ENCODE measurements around the gene VTI1A.
A peak's percentile ranks its signal among the peaks of the same experiment; 100 is the strongest.

Gene VTI1A

DNA sequence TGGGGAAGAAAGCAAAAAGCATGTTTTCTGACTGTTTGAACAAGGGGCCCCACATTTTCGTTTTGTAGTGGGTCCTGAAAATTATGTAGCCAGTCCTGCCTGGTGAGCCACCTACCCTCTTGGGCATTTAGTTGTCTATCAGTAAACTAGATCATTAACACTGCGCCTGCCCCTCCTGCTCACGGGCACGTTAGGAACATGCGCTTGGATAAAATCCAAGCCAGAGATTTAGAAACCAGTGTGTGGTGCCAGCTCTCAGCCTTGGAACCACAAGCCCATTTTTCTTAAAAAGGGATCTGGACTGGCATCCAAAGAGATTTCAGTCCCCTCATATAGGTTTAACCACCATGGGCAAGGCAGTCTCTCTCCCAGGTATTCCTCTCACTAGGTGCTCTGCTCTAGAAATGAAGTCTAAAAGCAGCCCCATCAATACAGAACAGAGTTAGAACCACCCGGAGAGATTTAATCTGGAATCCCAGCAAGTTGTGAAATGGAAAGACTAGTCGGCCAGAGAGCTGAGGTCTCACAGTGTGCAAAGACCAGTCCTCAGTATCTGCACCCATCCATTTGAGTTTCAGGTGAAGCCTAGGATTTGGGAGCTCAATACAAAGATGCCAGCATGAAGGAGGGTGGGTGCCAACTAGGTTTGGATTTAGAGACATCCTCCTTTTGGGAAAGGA lies 379.1 kb downstream of the VTI1A start:
- no peaks in the 10 kb centered on the region for H3K9me3 ChIP-seq (ENCODE audit: control insufficient read depth in 2 of 2, low read length in 2 of 2)
- no peak overlapping the region for H3K27ac ChIP-seq (ENCODE audit: low read depth in 2 of 2, low read length in 2 of 2)
- no peaks in the 10 kb centered on the region for H3K36me3 ChIP-seq (ENCODE audit: control insufficient read depth in 2 of 2, insufficient read depth in 2 of 2, low read length in 2 of 2)
- H3K9ac ChIP-seq (ENCODE audit: low read depth in 1 of 2, low read length in 2 of 2), result no peak overlapping the region
- no peaks in the 10 kb centered on the region for H3K4me1 ChIP-seq (ENCODE audit: control insufficient read depth in 2 of 2, insufficient read depth in 2 of 2, low read length in 2 of 2)
- no peaks in the 10 kb centered on the region for H3K27me3 ChIP-seq (ENCODE audit: control insufficient read depth in 2 of 2, insufficient read depth in 2 of 2, low read length in 2 of 2)
- no peak overlapping the region for H3K4me3 ChIP-seq (ENCODE audit: low read length in 2 of 2)

DNA sequence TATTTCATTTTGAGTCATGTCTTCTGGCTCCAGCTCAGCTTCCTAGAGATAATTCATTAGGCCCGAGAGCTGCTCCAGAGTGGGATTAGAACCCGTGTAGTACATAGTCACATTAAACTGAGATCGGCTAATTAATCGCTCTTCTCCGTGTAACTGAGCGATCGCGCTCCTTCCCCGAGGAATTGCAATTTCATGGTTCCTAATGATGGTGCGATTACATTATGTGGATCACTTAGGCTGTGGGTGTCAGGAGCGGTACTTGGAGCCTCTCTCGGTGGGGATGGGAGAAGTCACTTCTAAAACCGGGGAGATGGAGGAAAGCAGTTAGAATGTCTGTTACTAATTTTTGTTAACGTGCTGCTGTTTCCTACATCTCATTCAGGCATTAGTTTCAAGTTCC lies 380.1 kb downstream of the VTI1A start:
- no peak overlapping the region for H3K27ac ChIP-seq (ENCODE audit: low read depth in 2 of 2, low read length in 2 of 2)
- H3K4me3 ChIP-seq (ENCODE audit: low read length in 2 of 2), result no peak overlapping the region
- no peaks in the 10 kb centered on the region for H3K4me1 ChIP-seq (ENCODE audit: control insufficient read depth in 2 of 2, insufficient read depth in 2 of 2, low read length in 2 of 2)
- H3K9me3 ChIP-seq (ENCODE audit: control insufficient read depth in 2 of 2, low read length in 2 of 2), result no peaks in the 10 kb centered on the region
- H3K27me3 ChIP-seq (ENCODE audit: control insufficient read depth in 2 of 2, insufficient read depth in 2 of 2, low read length in 2 of 2), result no peaks in the 10 kb centered on the region
- H3K36me3 ChIP-seq (ENCODE audit: control insufficient read depth in 2 of 2, insufficient read depth in 2 of 2, low read length in 2 of 2), result no peaks in the 10 kb centered on the region
- H3K9ac ChIP-seq (ENCODE audit: low read depth in 1 of 2, low read length in 2 of 2), result no peak overlapping the region

DNA sequence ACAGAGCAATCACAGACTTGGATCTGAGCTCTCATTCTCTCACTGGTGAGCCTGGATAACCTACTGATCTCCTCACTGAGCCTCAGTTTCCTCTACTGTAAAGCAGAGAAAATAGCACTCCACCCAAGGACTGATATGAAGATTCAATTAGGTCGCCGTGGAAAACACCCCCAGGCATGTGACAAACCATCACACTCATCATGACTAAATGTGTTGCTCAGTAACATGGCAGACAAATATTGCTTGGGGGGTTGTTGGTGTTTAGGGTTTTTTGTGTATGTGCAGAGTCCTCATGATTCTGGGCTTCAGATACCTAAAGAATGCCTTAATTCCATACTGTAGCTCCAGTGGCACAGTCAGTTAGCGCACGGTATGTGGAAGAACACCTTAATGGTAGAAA lies 380.9 kb downstream of the VTI1A start:
- H3K9ac ChIP-seq (ENCODE audit: low read depth in 1 of 2, low read length in 2 of 2), result no peak overlapping the region
- no peak overlapping the region for H3K27ac ChIP-seq (ENCODE audit: low read depth in 2 of 2, low read length in 2 of 2)
- H3K36me3 ChIP-seq (ENCODE audit: control insufficient read depth in 2 of 2, insufficient read depth in 2 of 2, low read length in 2 of 2), result no peaks in the 10 kb centered on the region
- H3K9me3 ChIP-seq (ENCODE audit: control insufficient read depth in 2 of 2, low read length in 2 of 2), result no peaks in the 10 kb centered on the region
- H3K27me3 ChIP-seq (ENCODE audit: control insufficient read depth in 2 of 2, insufficient read depth in 2 of 2, low read length in 2 of 2), result no peaks in the 10 kb centered on the region
- H3K4me1 ChIP-seq (ENCODE audit: control insufficient read depth in 2 of 2, insufficient read depth in 2 of 2, low read length in 2 of 2), result no peaks in the 10 kb centered on the region
- no peak overlapping the region for H3K4me3 ChIP-seq (ENCODE audit: low read length in 2 of 2)

DNA sequence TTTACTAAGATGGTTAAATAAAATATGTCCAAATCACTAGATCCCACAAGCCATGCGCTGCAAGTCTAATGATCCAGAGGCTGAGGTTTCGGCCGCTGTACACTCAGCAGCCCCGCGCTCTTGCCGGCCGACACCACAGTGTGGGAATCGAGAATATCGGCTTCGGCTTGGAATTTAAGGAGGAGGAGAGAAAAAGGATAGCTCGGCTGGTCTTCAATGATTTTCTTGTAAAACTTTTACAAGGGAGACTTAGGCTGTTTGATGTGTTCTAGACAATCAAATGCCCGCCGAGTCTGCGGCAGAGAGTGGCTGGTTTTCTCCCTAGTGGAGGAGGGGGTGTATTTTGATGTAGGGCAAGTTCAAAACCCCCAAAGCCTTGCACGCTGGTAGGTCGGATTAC lies 384.8 kb downstream of the VTI1A start:
- Histone ChIP-seq H3K4me1 (ENCODE audit: control insufficient read depth in 2 of 2, insufficient read depth in 2 of 2, low read length in 2 of 2) (no peaks in the 10 kb centered on the region), H3K9me3 (ENCODE audit: control insufficient read depth in 2 of 2, low read length in 2 of 2) (no peaks in the 10 kb centered on the region), H3K27ac (ENCODE audit: low read depth in 2 of 2, low read length in 2 of 2) (no peak overlapping the region), H3K36me3 (ENCODE audit: control insufficient read depth in 2 of 2, insufficient read depth in 2 of 2, low read length in 2 of 2) (no peaks in the 10 kb centered on the region), H3K4me3 (ENCODE audit: low read length in 2 of 2) (no peak overlapping the region), H3K27me3 (ENCODE audit: control insufficient read depth in 2 of 2, insufficient read depth in 2 of 2, low read length in 2 of 2) (no peaks in the 10 kb centered on the region), H3K9ac (ENCODE audit: low read depth in 1 of 2, low read length in 2 of 2) (no peak overlapping the region)

DNA sequence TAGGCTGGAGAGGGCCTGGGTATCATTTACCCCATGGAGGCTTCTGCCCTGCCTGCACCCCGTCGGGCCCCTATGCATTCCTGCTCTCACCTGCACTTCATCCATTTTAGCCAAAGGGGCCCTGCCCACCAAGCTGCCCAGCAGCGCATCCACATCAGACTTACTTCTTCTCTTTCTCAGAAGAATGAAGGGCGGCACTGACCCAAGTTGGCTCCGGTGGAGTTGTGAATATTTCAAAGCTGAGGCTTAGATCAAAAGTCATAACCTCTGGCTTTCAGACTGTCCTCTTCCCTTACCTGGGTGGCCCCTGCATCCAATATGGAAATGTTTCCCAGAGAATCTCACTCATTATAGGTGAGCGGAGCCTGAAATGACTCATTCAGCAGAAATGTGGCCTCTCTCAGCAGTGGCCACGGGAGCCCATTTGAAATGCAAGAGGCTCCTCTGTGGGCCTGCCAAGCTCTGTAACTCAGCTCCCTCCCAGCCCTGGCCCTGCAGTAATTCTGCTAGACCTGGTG lies 385.4 kb downstream of the VTI1A start:
- H3K9ac ChIP-seq (ENCODE audit: low read depth in 1 of 2, low read length in 2 of 2), result no peak overlapping the region

DNA sequence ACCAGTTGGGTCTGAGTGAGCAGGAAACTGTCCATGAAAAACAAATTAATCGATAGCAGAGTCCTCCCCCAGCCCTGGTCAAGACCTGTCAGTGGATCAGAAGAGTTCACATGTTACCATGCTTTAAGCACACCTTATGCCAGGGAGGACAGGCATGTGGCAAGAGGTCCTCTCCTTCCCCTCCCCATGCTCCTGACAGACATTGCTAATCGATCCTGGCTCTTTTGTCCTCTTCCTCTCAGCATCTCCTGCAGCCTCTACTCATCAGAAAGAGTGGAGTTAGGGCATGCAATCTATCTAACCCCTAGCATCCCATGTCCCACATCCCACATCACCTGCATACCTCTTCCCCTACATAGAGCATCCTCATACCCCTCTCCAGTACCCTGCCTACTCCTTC lies 385.9 kb downstream of the VTI1A start:
- Histone ChIP-seq H3K27me3 (ENCODE audit: control insufficient read depth in 2 of 2, insufficient read depth in 2 of 2, low read length in 2 of 2) (no peaks in the 10 kb centered on the region), H3K9ac (ENCODE audit: low read depth in 1 of 2, low read length in 2 of 2) (no peak overlapping the region), H3K9me3 (ENCODE audit: control insufficient read depth in 2 of 2, low read length in 2 of 2) (no peaks in the 10 kb centered on the region), H3K27ac (ENCODE audit: low read depth in 2 of 2, low read length in 2 of 2) (no peak overlapping the region), H3K36me3 (ENCODE audit: control insufficient read depth in 2 of 2, insufficient read depth in 2 of 2, low read length in 2 of 2) (no peaks in the 10 kb centered on the region), H3K4me1 (ENCODE audit: control insufficient read depth in 2 of 2, insufficient read depth in 2 of 2, low read length in 2 of 2) (no peaks in the 10 kb centered on the region), H3K4me3 (ENCODE audit: low read length in 2 of 2) (no peak overlapping the region)

More for the DNA sequence above, 385.4 kb downstream of the VTI1A start:
- Histone ChIP-seq H3K27ac (ENCODE audit: low read depth in 2 of 2, low read length in 2 of 2) (no peak overlapping the region), H3K36me3 (ENCODE audit: control insufficient read depth in 2 of 2, insufficient read depth in 2 of 2, low read length in 2 of 2) (no peaks in the 10 kb centered on the region), H3K27me3 (ENCODE audit: control insufficient read depth in 2 of 2, insufficient read depth in 2 of 2, low read length in 2 of 2) (no peaks in the 10 kb centered on the region), H3K4me3 (ENCODE audit: low read length in 2 of 2) (no peak overlapping the region), H3K9me3 (ENCODE audit: control insufficient read depth in 2 of 2, low read length in 2 of 2) (no peaks in the 10 kb centered on the region), H3K4me1 (ENCODE audit: control insufficient read depth in 2 of 2, insufficient read depth in 2 of 2, low read length in 2 of 2) (no peaks in the 10 kb centered on the region)

DNA sequence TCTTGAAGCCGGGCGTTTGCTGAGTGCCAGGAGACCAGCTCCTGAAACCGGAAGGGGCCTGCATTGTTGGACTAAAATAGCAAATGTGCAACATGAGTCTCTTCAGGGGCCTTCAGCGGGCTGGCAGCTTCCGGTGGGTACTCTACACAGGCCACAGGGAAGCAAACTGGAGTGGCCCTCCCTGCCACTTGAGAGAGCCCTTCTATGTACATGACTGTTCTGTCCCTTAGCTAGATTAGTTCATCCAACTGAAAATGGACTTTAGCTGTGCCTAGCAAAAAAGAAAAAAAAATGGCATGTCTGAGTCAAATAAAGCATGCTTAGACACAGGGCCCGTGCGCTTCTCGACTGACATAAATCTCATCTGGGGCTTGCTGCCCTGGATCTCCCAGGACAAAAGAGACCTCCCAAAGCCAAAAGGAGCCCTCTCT lies 387.8 kb downstream of the VTI1A start:
- Histone ChIP-seq H3K9ac (ENCODE audit: low read depth in 1 of 2, low read length in 2 of 2) (no peak overlapping the region), H3K9me3 (ENCODE audit: control insufficient read depth in 2 of 2, low read length in 2 of 2) (no peaks in the 10 kb centered on the region), H3K4me1 (ENCODE audit: control insufficient read depth in 2 of 2, insufficient read depth in 2 of 2, low read length in 2 of 2) (no peaks in the 10 kb centered on the region), H3K27ac (ENCODE audit: low read depth in 2 of 2, low read length in 2 of 2) (no peak overlapping the region), H3K4me3 (ENCODE audit: low read length in 2 of 2) (no peak overlapping the region), H3K27me3 (ENCODE audit: control insufficient read depth in 2 of 2, insufficient read depth in 2 of 2, low read length in 2 of 2) (no peaks in the 10 kb centered on the region), H3K36me3 (ENCODE audit: control insufficient read depth in 2 of 2, insufficient read depth in 2 of 2, low read length in 2 of 2) (no peaks in the 10 kb centered on the region)

DNA sequence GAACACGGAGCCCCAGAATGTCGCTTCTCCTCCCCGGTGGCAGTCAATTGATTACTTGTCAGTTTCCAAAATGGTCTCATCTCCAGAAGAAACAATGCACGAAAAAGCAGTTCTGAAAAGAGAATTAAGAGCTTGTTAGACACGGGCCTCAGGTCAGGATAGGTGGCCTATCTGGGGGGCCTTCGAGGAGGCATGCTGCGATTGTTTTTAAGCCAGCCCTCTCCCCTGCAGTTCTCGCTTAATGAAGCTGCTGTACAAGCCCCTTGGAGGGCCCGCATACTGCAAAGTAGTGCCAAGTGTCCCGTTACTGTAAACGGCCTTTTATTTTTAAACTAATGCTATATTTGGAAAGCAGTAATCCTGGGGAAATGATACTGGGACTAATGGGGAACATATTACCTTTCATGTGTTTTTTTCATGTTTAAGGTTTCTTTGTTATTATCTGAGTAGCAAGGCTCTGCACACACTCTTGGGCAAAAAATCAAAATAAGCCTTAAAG lies 388.3 kb downstream of the VTI1A start:
- H3K9ac ChIP-seq (ENCODE audit: low read depth in 1 of 2, low read length in 2 of 2), result no peak overlapping the region
- no peaks in the 10 kb centered on the region for H3K4me1 ChIP-seq (ENCODE audit: control insufficient read depth in 2 of 2, insufficient read depth in 2 of 2, low read length in 2 of 2)
- no peaks in the 10 kb centered on the region for H3K36me3 ChIP-seq (ENCODE audit: control insufficient read depth in 2 of 2, insufficient read depth in 2 of 2, low read length in 2 of 2)
- no peaks in the 10 kb centered on the region for H3K9me3 ChIP-seq (ENCODE audit: control insufficient read depth in 2 of 2, low read length in 2 of 2)
- no peak overlapping the region for H3K4me3 ChIP-seq (ENCODE audit: low read length in 2 of 2)
- H3K27me3 ChIP-seq (ENCODE audit: control insufficient read depth in 2 of 2, insufficient read depth in 2 of 2, low read length in 2 of 2), result no peaks in the 10 kb centered on the region
- no peak overlapping the region for H3K27ac ChIP-seq (ENCODE audit: low read depth in 2 of 2, low read length in 2 of 2)

DNA sequence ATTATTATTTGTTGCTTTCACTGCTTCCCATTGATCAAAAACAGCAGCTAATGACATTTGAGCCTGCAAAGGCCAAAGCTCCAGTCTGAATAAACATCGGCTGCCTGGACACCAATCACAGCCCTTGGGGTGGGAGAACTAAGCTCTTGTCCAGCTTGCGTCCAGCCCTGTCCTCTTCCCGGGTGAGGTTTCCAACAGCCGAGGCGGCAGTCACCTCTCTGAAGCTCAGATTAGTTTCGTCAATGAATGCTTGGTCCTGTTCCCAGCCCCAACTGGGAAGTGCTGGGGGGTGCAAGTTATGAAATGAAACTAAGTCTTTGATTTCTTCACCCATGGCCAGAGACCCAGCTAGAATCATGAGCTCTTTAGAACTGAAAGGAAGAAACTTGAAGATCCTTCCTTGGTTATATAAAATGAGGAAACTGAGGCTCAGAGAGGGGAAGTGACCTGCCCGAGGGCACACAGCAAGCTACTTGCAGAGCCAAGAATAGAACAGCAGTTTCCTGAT lies 389.0 kb downstream of the VTI1A start:
- peak overlapping the region in 1 of 2 donors; percentile 20 for H3K4me3 ChIP-seq (ENCODE audit: low read length in 2 of 2)
- no peaks in the 10 kb centered on the region for H3K36me3 ChIP-seq (ENCODE audit: control insufficient read depth in 2 of 2, insufficient read depth in 2 of 2, low read length in 2 of 2)
- H3K9ac ChIP-seq (ENCODE audit: low read depth in 1 of 2, low read length in 2 of 2), result no peak overlapping the region
- no peaks in the 10 kb centered on the region for H3K4me1 ChIP-seq (ENCODE audit: control insufficient read depth in 2 of 2, insufficient read depth in 2 of 2, low read length in 2 of 2)
- no peaks in the 10 kb centered on the region for H3K9me3 ChIP-seq (ENCODE audit: control insufficient read depth in 2 of 2, low read length in 2 of 2)
- no peak overlapping the region for H3K27ac ChIP-seq (ENCODE audit: low read depth in 2 of 2, low read length in 2 of 2)
- H3K27me3 ChIP-seq (ENCODE audit: control insufficient read depth in 2 of 2, insufficient read depth in 2 of 2, low read length in 2 of 2), result no peaks in the 10 kb centered on the region

DNA sequence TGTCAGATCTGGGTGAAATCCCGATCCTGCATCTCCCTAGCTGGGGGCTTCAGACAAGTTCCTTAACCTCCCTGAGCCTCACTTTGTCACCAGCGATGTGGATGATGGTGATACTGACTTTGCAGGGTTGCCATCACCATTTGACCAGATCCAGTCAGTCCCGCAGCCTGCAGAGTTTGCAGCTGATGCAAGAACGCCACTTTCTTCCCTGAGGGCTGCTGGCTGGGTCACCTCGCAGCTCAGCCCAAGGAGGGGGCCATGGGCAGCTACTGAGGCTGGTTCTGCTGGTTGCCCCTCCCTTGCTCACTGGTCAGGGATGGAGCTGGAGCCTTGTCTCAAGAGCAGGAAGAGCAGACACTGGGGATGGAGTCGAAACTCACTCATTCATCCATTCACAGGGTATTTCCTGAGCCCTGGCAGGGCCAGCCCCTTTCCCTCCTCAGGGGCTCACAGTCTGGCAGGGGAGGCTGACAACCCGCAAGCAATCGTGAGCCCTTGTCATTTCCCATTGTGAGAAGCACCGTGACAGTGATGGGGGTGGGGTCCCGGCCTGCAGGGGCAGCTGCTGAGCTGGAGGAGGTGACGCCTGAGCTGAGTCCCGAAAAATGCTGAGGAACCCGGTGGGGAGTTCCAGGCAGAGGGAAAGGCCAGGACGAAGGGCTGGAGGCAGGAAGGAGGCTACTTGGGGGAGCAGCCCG lies 391.9 kb downstream of the VTI1A start:
- Histone ChIP-seq H3K4me3 (ENCODE audit: low read length in 2 of 2) (no peak overlapping the region), H3K9me3 (ENCODE audit: control insufficient read depth in 2 of 2, low read length in 2 of 2) (no peaks in the 10 kb centered on the region), H3K4me1 (ENCODE audit: control insufficient read depth in 2 of 2, insufficient read depth in 2 of 2, low read length in 2 of 2) (peaks cover 0 to 2% of the 10 kb centered on the region in 2 donors), H3K27ac (ENCODE audit: low read depth in 2 of 2, low read length in 2 of 2) (no peak overlapping the region), H3K9ac (ENCODE audit: low read depth in 1 of 2, low read length in 2 of 2) (no peak overlapping the region), H3K36me3 (ENCODE audit: control insufficient read depth in 2 of 2, insufficient read depth in 2 of 2, low read length in 2 of 2) (no peaks in the 10 kb centered on the region), H3K27me3 (ENCODE audit: control insufficient read depth in 2 of 2, insufficient read depth in 2 of 2, low read length in 2 of 2) (no peaks in the 10 kb centered on the region)
